ENCODE data around the gene PARD3B.

DNA sequence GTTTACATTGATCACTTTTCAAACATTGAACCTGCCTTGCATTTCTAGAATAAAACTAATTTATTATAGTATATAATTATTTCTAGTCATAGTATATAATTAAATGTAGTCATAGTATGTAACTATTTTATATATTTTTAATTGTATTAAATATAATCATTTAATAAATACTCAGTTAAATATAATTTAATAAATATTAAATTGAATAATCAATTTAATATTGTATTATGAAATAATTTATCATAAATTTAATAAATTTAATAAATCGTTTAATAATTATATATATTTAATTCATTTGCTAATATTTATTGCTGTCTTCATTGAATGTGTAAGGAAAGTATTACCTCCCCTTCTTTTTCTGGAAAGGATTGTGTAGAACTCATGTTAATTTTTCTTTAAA lies 911.4 kb downstream of the PARD3B start:
- no peak for TF ChIP-seq SP1 (IDR thresholded peaks at IDR 0.05)
- no peak for TF ChIP-seq FOXM1 (IDR thresholded peaks at IDR 0.05; ENCODE audit: borderline replicate concordance)
- TF ChIP-seq NFRKB (IDR thresholded peaks at IDR 0.05) = no peak
- TF ChIP-seq ARNT (IDR thresholded peaks at IDR 0.05) = no peak
- no peak for TF ChIP-seq ELF4 (IDR thresholded peaks at IDR 0.05)
- no peak for TF ChIP-seq FOXA1 (IDR thresholded peaks at IDR 0.05)
- TF ChIP-seq FOXK2 (IDR thresholded peaks at IDR 0.05) = no peak
